RWPE2 (cell line): ENCODE results near the gene TMEM208.
A peak's percentile ranks its signal among the peaks of the same experiment; 100 is the strongest.

Experiments used
- ATAC-seq: fragments of 200-7000 bp; cut with Tn5 transposase; 3 replicates; pipeline ENCODE4 v1.9.1; 2021; ENCODE audit warnings: low read depth
- DNase-seq: peaks from one replicate; pipeline ENCODE4 v3.0.0-alpha.2; 2020; ENCODE audit warnings: low spot score
- H3K27ac ChIP-seq: fragments of 450-650 bp; 2 replicates; pipeline ENCODE4 v1.5.1; 2017; ENCODE audit warnings: mild to moderate bottlenecking; ENCODE audit not compliant: poor library complexity, severe bottlenecking
- H3K27me3 ChIP-seq: fragments of 250-450 bp; sonication (Bioruptor Pico); 2 replicates; pipeline ENCODE4 v1.5.1; 2021; ENCODE audit warnings: mild to moderate bottlenecking, moderate library complexity; ENCODE audit not compliant: insufficient read depth, poor library complexity, severe bottlenecking
- H3K36me3 ChIP-seq: fragments of 250-450 bp; sonication (Bioruptor Pico); 2 replicates; pipeline ENCODE4 v1.5.1; 2020; ENCODE audit warnings: low read depth, mild to moderate bottlenecking, moderate library complexity
- H3K4me1 ChIP-seq: fragments of 250-450 bp; sonication (Bioruptor Pico); 2 replicates; pipeline ENCODE4 v1.5.1; 2021; ENCODE audit warnings: mild to moderate bottlenecking, moderate library complexity; ENCODE audit not compliant: insufficient read depth, poor library complexity, severe bottlenecking
- H3K4me3 ChIP-seq: fragments of 250-450 bp; sonication (Bioruptor Pico); 2 replicates; pipeline ENCODE4 v1.5.1; 2021; ENCODE audit warnings: mild to moderate bottlenecking, moderate library complexity; ENCODE audit not compliant: severe bottlenecking
- H3K9me3 ChIP-seq: fragments of 250-450 bp; sonication (Bioruptor Pico); 2 replicates; pipeline ENCODE4 v1.5.1; 2021; ENCODE audit warnings: mild to moderate bottlenecking, moderate library complexity; ENCODE audit not compliant: severe bottlenecking
- TF ChIP-seq, protein P1 (sequence below): fragments of 450-650 bp; IDR thresholded peaks from one replicate; pipeline ENCODE4 v1.5.1; 2017; ENCODE audit warnings: mild to moderate bottlenecking, moderate library complexity; ENCODE audit not compliant: poor library complexity, severe bottlenecking

TMEM208 gene

DNA sequence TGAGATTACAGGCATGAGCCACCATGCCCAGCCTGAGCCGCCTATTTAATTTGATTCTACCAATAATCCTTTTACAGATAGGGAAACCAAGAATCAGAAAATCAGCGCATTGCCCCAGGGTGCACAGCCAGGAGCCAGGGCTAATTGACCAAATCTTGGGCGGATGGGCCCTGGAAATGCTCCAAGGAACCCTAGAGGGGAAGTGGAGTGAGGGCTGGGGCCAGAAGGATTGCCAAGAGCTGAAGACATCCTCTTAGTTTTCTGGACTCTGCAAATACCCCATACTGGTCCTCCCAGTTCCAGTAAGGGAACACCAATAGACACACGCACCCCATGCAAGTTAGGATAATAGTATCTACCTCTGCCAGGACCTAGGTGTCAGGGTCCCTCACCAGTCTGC, 16.6 kb downstream of the TMEM208 start:
- Histone ChIP-seq H3K4me1 (peaks cover 64% of the 10 kb centered on the region), H3K36me3 (peaks cover 31% of the 10 kb centered on the region), H3K9me3 (no peaks in the 10 kb centered on the region), H3K27ac (peak overlapping the region; percentile 92), H3K27me3 (no peaks in the 10 kb centered on the region), H3K4me3 (no peak overlapping the region)
- no peak for ATAC-seq
- TF ChIP-seq, protein P1, sequence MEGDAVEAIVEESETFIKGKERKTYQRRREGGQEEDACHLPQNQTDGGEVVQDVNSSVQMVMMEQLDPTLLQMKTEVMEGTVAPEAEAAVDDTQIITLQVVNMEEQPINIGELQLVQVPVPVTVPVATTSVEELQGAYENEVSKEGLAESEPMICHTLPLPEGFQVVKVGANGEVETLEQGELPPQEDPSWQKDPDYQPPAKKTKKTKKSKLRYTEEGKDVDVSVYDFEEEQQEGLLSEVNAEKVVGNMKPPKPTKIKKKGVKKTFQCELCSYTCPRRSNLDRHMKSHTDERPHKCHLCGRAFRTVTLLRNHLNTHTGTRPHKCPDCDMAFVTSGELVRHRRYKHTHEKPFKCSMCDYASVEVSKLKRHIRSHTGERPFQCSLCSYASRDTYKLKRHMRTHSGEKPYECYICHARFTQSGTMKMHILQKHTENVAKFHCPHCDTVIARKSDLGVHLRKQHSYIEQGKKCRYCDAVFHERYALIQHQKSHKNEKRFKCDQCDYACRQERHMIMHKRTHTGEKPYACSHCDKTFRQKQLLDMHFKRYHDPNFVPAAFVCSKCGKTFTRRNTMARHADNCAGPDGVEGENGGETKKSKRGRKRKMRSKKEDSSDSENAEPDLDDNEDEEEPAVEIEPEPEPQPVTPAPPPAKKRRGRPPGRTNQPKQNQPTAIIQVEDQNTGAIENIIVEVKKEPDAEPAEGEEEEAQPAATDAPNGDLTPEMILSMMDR: no peak
- no peak for DNase-seq

DNA sequence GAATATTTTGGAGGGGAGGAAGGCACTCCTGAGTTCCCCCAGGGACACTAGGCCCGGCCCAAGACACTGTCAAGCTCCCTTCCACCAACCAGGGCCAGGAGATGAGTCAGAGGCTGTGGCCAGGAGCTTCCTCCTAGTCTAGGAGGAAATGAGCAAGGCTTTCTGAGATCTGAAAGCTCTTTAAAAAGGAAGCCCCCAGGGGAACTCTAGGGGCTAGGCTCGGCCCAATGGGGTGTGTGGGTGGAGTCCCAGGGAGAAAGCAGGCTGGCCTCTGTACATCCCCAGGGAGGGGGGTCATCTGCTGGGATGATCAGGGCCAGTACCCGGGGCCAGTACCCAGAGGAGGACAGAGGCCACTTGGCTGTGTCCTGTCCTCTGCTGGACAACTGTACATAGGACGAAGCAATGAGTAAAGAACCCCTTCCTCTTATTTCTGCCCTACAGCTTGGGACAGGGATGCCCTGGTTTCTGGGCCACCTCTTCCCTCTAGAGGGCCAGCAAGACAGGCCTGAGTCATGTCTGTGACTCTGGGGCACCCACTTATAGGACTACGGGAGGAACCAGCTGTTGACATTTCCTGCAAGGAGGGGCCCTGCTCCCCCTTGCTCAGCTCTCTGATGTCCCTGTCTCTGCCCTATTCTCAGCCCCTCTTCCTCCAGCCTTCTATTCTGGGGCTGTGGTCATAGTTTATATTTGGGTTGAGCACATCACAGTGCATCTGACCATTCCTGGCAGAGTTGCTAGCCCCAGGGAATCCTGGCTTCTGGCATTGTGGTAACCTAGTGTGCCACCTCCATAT, 17.7 kb downstream of the TMEM208 start:
- Histone ChIP-seq H3K9me3 (no peaks in the 10 kb centered on the region), H3K27me3 (no peaks in the 10 kb centered on the region), H3K27ac (peak overlapping the region; percentile 92), H3K4me3 (no peak overlapping the region), H3K4me1 (peaks cover 64% of the 10 kb centered on the region), H3K36me3 (peaks cover 20% of the 10 kb centered on the region)
- peak; percentile 47 for ATAC-seq
- DNase-seq: peak; percentile 93
- TF ChIP-seq, protein P1: peak; percentile 23

DNA sequence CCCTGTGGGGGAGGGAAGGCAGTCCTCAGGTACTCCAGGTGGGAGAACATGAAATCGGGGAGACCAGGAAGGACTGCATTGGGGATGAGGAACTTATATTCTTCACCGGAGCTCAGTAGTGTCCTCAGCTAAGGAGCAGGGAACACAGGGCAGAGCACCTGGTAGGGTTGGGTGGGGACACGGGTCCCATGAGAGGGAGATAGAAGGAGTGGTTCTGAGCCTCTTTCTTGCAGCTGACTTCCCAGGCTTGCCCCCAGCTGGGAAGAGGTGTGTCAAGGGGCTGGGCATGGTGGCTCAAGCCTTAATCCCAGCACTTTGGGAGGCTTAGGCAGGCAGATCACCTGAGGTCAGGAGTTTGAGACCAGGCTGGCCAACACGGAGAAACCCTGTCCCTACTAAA, 18.3 kb downstream of the TMEM208 start:
- Histone ChIP-seq H3K4me1 (peaks cover 62% of the 10 kb centered on the region), H3K27me3 (no peaks in the 10 kb centered on the region), H3K9me3 (no peaks in the 10 kb centered on the region), H3K4me3 (no peak overlapping the region), H3K36me3 (peaks cover 14% of the 10 kb centered on the region), H3K27ac (peak overlapping the region; percentile 92)
- DNase-seq (no peak), ATAC-seq (no peak)
- TF ChIP-seq, protein P1: no peak

DNA sequence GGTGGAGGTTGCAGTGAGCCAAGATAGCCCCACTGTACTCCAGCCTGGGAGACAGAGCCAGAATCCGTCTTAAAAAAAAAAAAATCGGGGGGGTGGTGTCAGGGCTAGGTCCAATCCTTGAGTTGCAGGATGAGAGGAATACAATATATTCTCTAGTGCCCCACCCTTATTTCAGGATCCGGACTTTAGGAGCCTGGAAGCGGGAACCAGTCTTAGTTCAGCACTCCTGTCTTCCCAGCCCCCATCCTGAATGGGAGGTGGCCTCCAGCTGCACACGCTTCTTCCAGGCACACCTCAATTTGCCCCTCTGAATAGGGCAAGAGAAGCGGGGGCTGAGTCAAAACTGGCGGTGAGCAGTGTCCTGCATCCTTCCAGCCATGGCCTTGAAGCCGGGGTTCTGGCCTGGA, 18.7 kb downstream of the TMEM208 start:
- peak overlapping the region; percentile 92 for H3K27ac ChIP-seq
- ATAC-seq (no peak), DNase-seq (no peak)
- peaks cover 57% of the 10 kb centered on the region for H3K4me1 ChIP-seq
- no peaks in the 10 kb centered on the region for H3K27me3 ChIP-seq
- H3K9me3 ChIP-seq: no peaks in the 10 kb centered on the region
- H3K4me3 ChIP-seq: peak overlapping the region; percentile 56
- peaks cover 9% of the 10 kb centered on the region for H3K36me3 ChIP-seq
- TF ChIP-seq, protein P1: no peak
